Hematopoietic multipotent progenitor cell treated with erythropoietin and hydrocortisone succinate and interleukin-3 and kit ligand, for 8 days (in vitro differentiated cells): Measurements from ENCODE around the gene PIGH.
"Not testable (repeated sequence)": the region's sequence is repeated elsewhere in the genome, so short reads cannot be mapped to it uniquely, and the experiment has no call there.

Source experiments
- DNase-seq: peaks from one replicate; pipeline ENCODE4 v3.0.0-alpha.2; 2015

PIGH gene

GRCh38 chr14:67607646-67608045 lies 7.6 kb upstream of the PIGH start:
- no peak for DNase-seq

GRCh38 chr14:67602995-67603545 lies 3.0 kb upstream of the PIGH start:
- DNase-seq, result no peak

GRCh38 chr14:67602076-67602475 lies 2.0 kb upstream of the PIGH start:
- no peak for DNase-seq

GRCh38 chr14:67600562-67600974 lies 500 bp upstream of the PIGH start:
- DNase-seq, result not testable (repeated sequence)

- no peak for DNase-seq
Observed at GRCh38 chr14:67595392-67595791, 4.7 kb downstream of the PIGH start.

- not testable (repeated sequence) for DNase-seq
Observed at GRCh38 chr14:67593650-67594049, 6.4 kb downstream of the PIGH start.

GRCh38 chr14:67589204-67589770 lies 10.8 kb downstream of the PIGH start:
- no peak for DNase-seq

- no peak for DNase-seq
Observed at GRCh38 chr14:67586369-67586768, 13.7 kb downstream of the PIGH start.

- no peak for DNase-seq
Observed at GRCh38 chr14:67584978-67585377, 15.1 kb downstream of the PIGH start.

- DNase-seq, result peak; percentile 66
Observed at GRCh38 chr14:67583711-67584644, 16.1 kb downstream of the PIGH start.

- no peak for DNase-seq
Observed at GRCh38 chr14:67582061-67582460, 18.0 kb downstream of the PIGH start.

- DNase-seq, result no peak
Observed at GRCh38 chr14:67581643-67582042, 18.4 kb downstream of the PIGH start.

- DNase-seq, result no peak
Observed at GRCh38 chr14:67580336-67581171, 19.5 kb downstream of the PIGH start.

GRCh38 chr14:67579636-67580035 lies 20.4 kb downstream of the PIGH start:
- DNase-seq, result no peak

- DNase-seq, result no peak
Observed at GRCh38 chr14:67579040-67579439, 21.0 kb downstream of the PIGH start.

GRCh38 chr14:67577909-67578749 lies 21.9 kb downstream of the PIGH start:
- no peak for DNase-seq

GRCh38 chr14:67577181-67577808 lies 22.8 kb downstream of the PIGH start:
- no peak for DNase-seq

GRCh38 chr14:67576216-67576955 lies 23.7 kb downstream of the PIGH start:
- no peak for DNase-seq

GRCh38 chr14:67575684-67576083 lies 24.4 kb downstream of the PIGH start:
- DNase-seq, result no peak

GRCh38 chr14:67574806-67575205 lies 25.3 kb downstream of the PIGH start:
- DNase-seq, result no peak

GRCh38 chr14:67574156-67574555 lies 25.9 kb downstream of the PIGH start:
- DNase-seq, result no peak
